Mucosa of descending colon (tissue), 3 donors: ENCODE results near the gene CD46. TPM values are rescaled to one million over a fixed set of nuclear protein-coding genes. Genes with fewer than 3 reads are reported as not detected.

ENCODE experiments used
- ATAC-seq: fragments of 200-7000 bp; cut with Tn5 transposase; one replicate; pipeline ENCODE4 v1.9.1; 2020; ENCODE audit warnings: mild to moderate bottlenecking, moderate library complexity
- DNase-seq, 3 donors: peaks; one replicate each; pipeline ENCODE4 v3.0.0-alpha.2; 2020
- H3K36me3 ChIP-seq: fragments of 200-600 bp; one replicate; pipeline ENCODE4 v1.8.0; 2021; ENCODE audit warnings: low read depth, mild to moderate bottlenecking
- H3K4me1 ChIP-seq: fragments of 200-600 bp; one replicate; pipeline ENCODE4 v1.8.0; 2021; ENCODE audit warnings: low read depth, mild to moderate bottlenecking
- H3K4me3 ChIP-seq: fragments of 200-600 bp; one replicate; pipeline ENCODE4 v1.8.0; 2021; ENCODE audit warnings: mild to moderate bottlenecking
- H3K9me3 ChIP-seq: fragments of 200-600 bp; one replicate; pipeline ENCODE4 v1.8.0; 2021; ENCODE audit warnings: mild to moderate bottlenecking
- CTCF ChIP-seq: fragments of 200-600 bp; IDR thresholded peaks from one replicate; pipeline ENCODE4 v1.8.0; 2022; ENCODE audit warnings: antibody characterized with exemption, mild to moderate bottlenecking
- intact Hi-C, 2 donors: fragments of 100-400 bp; cut with DNase I in 1 of 2; cut with micrococcal nuclease in 1 of 2; formaldehyde crosslinking; loops; one replicate each; pipeline versions ENCODE4 v1.11.0 to v1.11.1; 2022; cut with DNase I, micrococcal nuclease
- total RNA-seq, 3 donors: library from RNA; stranded (reverse); fragmentation: NEBNext Ultra II Directional in 2 of 3; extraction: Animal tissue kit (Norgen Biotek cat#: 25700) in 2 of 3; gene quantifications; one replicate each; pipeline versions ENCODE4 v1.2.1 to v1.2.4, GENCODE V29; 2021 to 2023
- donor health status: DM: no; HTN: no; CAD: no; lungs with moderate emphysema.
- donor health status: DM: no; HTN: no; CAD: no.
- donor health status: DM: no; HTN: yes; CAD: no.

The CD46 gene
- total RNA-seq, 3 donors from 2014 or later, result 170 to 260 (median 202) TPM

GRCh38 chr1:207779008-207779407 is 27.2 kb downstream of the CD46 start:
- Histone ChIP-seq H3K36me3 (no peaks in the 10 kb centered on the region), H3K4me1 (no peaks in the 10 kb centered on the region), H3K9me3 (no peaks in the 10 kb centered on the region), H3K4me3 (no peak overlapping the region)
- intact Hi-C loops, result no loop called here
- ATAC-seq, result no peak
- no peak for TF ChIP-seq CTCF
- DNase-seq, result no peak

GRCh38 chr1:207781312-207781711 is 29.5 kb downstream of the CD46 start:
- H3K9me3 ChIP-seq, result no peaks in the 10 kb centered on the region
- TF ChIP-seq CTCF, result no peak
- ATAC-seq (no peak), DNase-seq (no peak)
- intact Hi-C loops, result no loop called here
- H3K4me3 ChIP-seq, result no peak overlapping the region
- no peaks in the 10 kb centered on the region for H3K4me1 ChIP-seq
- no peaks in the 10 kb centered on the region for H3K36me3 ChIP-seq

GRCh38 chr1:207787776-207788175 is 35.9 kb downstream of the CD46 start:
- H3K4me1 ChIP-seq, result peaks cover 13% of the 10 kb centered on the region
- TF ChIP-seq CTCF, result no peak
- no peak for ATAC-seq
- no peaks in the 10 kb centered on the region for H3K9me3 ChIP-seq
- H3K4me3 ChIP-seq, result no peak overlapping the region
- intact Hi-C loops, result no loop called here
- DNase-seq, result no peak
- no peaks in the 10 kb centered on the region for H3K36me3 ChIP-seq

- H3K36me3 ChIP-seq, result no peaks in the 10 kb centered on the region
- TF ChIP-seq CTCF, result no peak
- ATAC-seq (no peak), DNase-seq (no peak)
- H3K9me3 ChIP-seq, result no peaks in the 10 kb centered on the region
- intact Hi-C loops, result no loop called here
- H3K4me1 ChIP-seq, result peaks cover 13% of the 10 kb centered on the region
- H3K4me3 ChIP-seq, result no peak overlapping the region
These were observed 37.5 kb downstream of the CD46 start for GRCh38 chr1:207789386-207789785.

- ATAC-seq (peak; percentile 75), DNase-seq (no peak)
- intact Hi-C loops, result no loop called here
- no peak for TF ChIP-seq CTCF
- H3K4me1 ChIP-seq, result peaks cover 13% of the 10 kb centered on the region
- no peak overlapping the region for H3K4me3 ChIP-seq
- H3K9me3 ChIP-seq, result no peaks in the 10 kb centered on the region
- no peaks in the 10 kb centered on the region for H3K36me3 ChIP-seq
These were observed 38.2 kb downstream of the CD46 start for GRCh38 chr1:207789792-207790787.
